Measurements from ENCODE around the gene CDKAL1. TPM values are rescaled to one million over a fixed set of nuclear protein-coding genes. Genes with fewer than 3 reads are reported as not detected.
"Not testable (repeated sequence)": the region's sequence is repeated elsewhere in the genome, so short reads cannot be mapped to it uniquely, and the experiment has no call there.

CDKAL1 gene
- total RNA-seq, 2 experiments from 2014 or later: 22.1 to 23.4 TPM

- H3K27me3 Mint-ChIP-seq: no peaks in the 10 kb centered on the region
- CTCF ChIA-PET: interaction anchor here (0.8 to 2.9 kb wide), 3 partner anchors 9 to 13 kb away, joined by 3 to 12 read pairs (median 3); no protein-coding TSS in a partner anchor
- intact Hi-C loops (cut with DNase I, micrococcal nuclease): no loop called here
- no peak for ATAC-seq
- H3K4me3 Mint-ChIP-seq: no peak overlapping the region
- H3K4me1 Mint-ChIP-seq: peaks cover 22% of the 10 kb centered on the region
- peaks cover 12% of the 10 kb centered on the region for H3K36me3 Mint-ChIP-seq (ENCODE audit: low read depth)
- POLR2A ChIA-PET: interaction anchor here (0.7 kb wide), 1 partner anchor 56 kb away, joined by 4 read pairs; no protein-coding TSS in a partner anchor
- no peaks in the 10 kb centered on the region for H3K9me3 Mint-ChIP-seq (ENCODE audit: low read depth)
- no peak for DNase-seq
- H3K27ac Mint-ChIP-seq: no peak overlapping the region
These were observed 40.1 kb downstream of the CDKAL1 start for GRCh38 chr6:20574355-20574754.

GRCh38 chr6:20575125-20575524 lies 40.9 kb downstream of the CDKAL1 start:
- peaks cover 27% of the 10 kb centered on the region for H3K4me1 Mint-ChIP-seq
- H3K4me3 Mint-ChIP-seq: no peak overlapping the region
- H3K27me3 Mint-ChIP-seq: no peaks in the 10 kb centered on the region
- POLR2A ChIA-PET: interaction anchor here (0.7 kb wide), 1 partner anchor 56 kb away, joined by 4 read pairs; no protein-coding TSS in a partner anchor
- DNase-seq (no peak), ATAC-seq (no peak)
- no peak overlapping the region for H3K27ac Mint-ChIP-seq
- no peaks in the 10 kb centered on the region for H3K9me3 Mint-ChIP-seq (ENCODE audit: low read depth)
- intact Hi-C loops (cut with DNase I, micrococcal nuclease): no loop called here
- peaks cover 17% of the 10 kb centered on the region for H3K36me3 Mint-ChIP-seq (ENCODE audit: low read depth)
- CTCF ChIA-PET: interaction anchor here (2.9 kb wide), 1 partner anchor 11 kb away, joined by 12 read pairs; no protein-coding TSS in a partner anchor

- Mint-ChIP-seq H3K4me3 (no peak overlapping the region), H3K36me3 (ENCODE audit: low read depth) (peaks cover 19% of the 10 kb centered on the region), H3K27ac (no peak overlapping the region), H3K9me3 (ENCODE audit: low read depth) (no peaks in the 10 kb centered on the region), H3K27me3 (no peaks in the 10 kb centered on the region), H3K4me1 (peaks cover 30% of the 10 kb centered on the region)
- ChIA-PET POLR2A (no interaction called here), CTCF (interaction anchor here (2.9 kb wide), 1 partner anchor 11 kb away, joined by 12 read pairs; no protein-coding TSS in a partner anchor)
- no peak for DNase-seq
- intact Hi-C loops (cut with DNase I, micrococcal nuclease): no loop called here
- no peak for ATAC-seq
These were observed 41.6 kb downstream of the CDKAL1 start for GRCh38 chr6:20575704-20576451.

GRCh38 chr6:20577173-20577688 lies 43.0 kb downstream of the CDKAL1 start:
- CTCF ChIA-PET: no interaction called here
- intact Hi-C loops (cut with DNase I, micrococcal nuclease): no loop called here
- Mint-ChIP-seq H3K4me3 (no peak overlapping the region), H3K27me3 (no peaks in the 10 kb centered on the region), H3K27ac (no peak overlapping the region), H3K9me3 (ENCODE audit: low read depth) (no peaks in the 10 kb centered on the region), H3K36me3 (ENCODE audit: low read depth) (peaks cover 21% of the 10 kb centered on the region), H3K4me1 (peaks cover 32% of the 10 kb centered on the region)
- DNase-seq: no peak
- peak; percentile 33 for ATAC-seq
- POLR2A ChIA-PET: no interaction called here

- DNase-seq (no peak), ATAC-seq (no peak)
- Mint-ChIP-seq H3K36me3 (ENCODE audit: low read depth) (peaks cover 30% of the 10 kb centered on the region), H3K27me3 (no peaks in the 10 kb centered on the region), H3K27ac (no peak overlapping the region), H3K4me3 (no peak overlapping the region), H3K4me1 (peaks cover 37% of the 10 kb centered on the region), H3K9me3 (ENCODE audit: low read depth) (no peaks in the 10 kb centered on the region)
- POLR2A ChIA-PET: no interaction called here
- intact Hi-C loops (cut with DNase I, micrococcal nuclease): loop anchor here in 1 of 2 experiments (5.0 kb wide), 1 partner anchor 336 kb away; no protein-coding TSS in a partner anchor
- CTCF ChIA-PET: no interaction called here
These were observed 46.8 kb downstream of the CDKAL1 start for GRCh38 chr6:20581070-20581469.

- ATAC-seq (peak; percentile 86), DNase-seq (no peak)
- no peak overlapping the region for H3K27ac Mint-ChIP-seq
- no peaks in the 10 kb centered on the region for H3K9me3 Mint-ChIP-seq (ENCODE audit: low read depth)
- peaks cover 28% of the 10 kb centered on the region for H3K36me3 Mint-ChIP-seq (ENCODE audit: low read depth)
- intact Hi-C loops (cut with DNase I, micrococcal nuclease): loop anchor here (1.0 to 5.0 kb wide), 4 partner anchors 16 to 334 kb away; no protein-coding TSS in a partner anchor
- no peaks in the 10 kb centered on the region for H3K27me3 Mint-ChIP-seq
- no peak overlapping the region for H3K4me3 Mint-ChIP-seq
- POLR2A ChIA-PET: no interaction called here
- CTCF ChIA-PET: no interaction called here
- H3K4me1 Mint-ChIP-seq: peaks cover 26% of the 10 kb centered on the region
These were observed 48.6 kb downstream of the CDKAL1 start for GRCh38 chr6:20582586-20583443.

- no peaks in the 10 kb centered on the region for H3K9me3 Mint-ChIP-seq (ENCODE audit: low read depth)
- H3K4me1 Mint-ChIP-seq: peaks cover 32% of the 10 kb centered on the region
- DNase-seq (no peak), ATAC-seq (no peak)
- peaks cover 25% of the 10 kb centered on the region for H3K36me3 Mint-ChIP-seq (ENCODE audit: low read depth)
- no peaks in the 10 kb centered on the region for H3K27me3 Mint-ChIP-seq
- intact Hi-C loops (cut with DNase I, micrococcal nuclease): loop anchor here (1.0 to 5.0 kb wide), 4 partner anchors 16 to 334 kb away; no protein-coding TSS in a partner anchor
- POLR2A ChIA-PET: no interaction called here
- no peak overlapping the region for H3K4me3 Mint-ChIP-seq
- CTCF ChIA-PET: interaction anchor here (0.7 kb wide), 1 partner anchor 10 kb away, joined by 3 read pairs; no protein-coding TSS in a partner anchor
- H3K27ac Mint-ChIP-seq: no peak overlapping the region
These were observed 49.2 kb downstream of the CDKAL1 start for GRCh38 chr6:20583444-20583800.

GRCh38 chr6:20584100-20584731 lies 50.0 kb downstream of the CDKAL1 start:
- intact Hi-C loops (cut with DNase I, micrococcal nuclease): loop anchor here in 1 of 2 experiments (5.0 kb wide), 1 partner anchor 333 kb away; no protein-coding TSS in a partner anchor
- peaks cover 35% of the 10 kb centered on the region for H3K4me1 Mint-ChIP-seq
- H3K27ac Mint-ChIP-seq: no peak overlapping the region
- ATAC-seq: peak; percentile 9
- peaks cover 22% of the 10 kb centered on the region for H3K36me3 Mint-ChIP-seq (ENCODE audit: low read depth)
- H3K27me3 Mint-ChIP-seq: no peaks in the 10 kb centered on the region
- no peak for DNase-seq
- no peaks in the 10 kb centered on the region for H3K9me3 Mint-ChIP-seq (ENCODE audit: low read depth)
- no peak overlapping the region for H3K4me3 Mint-ChIP-seq
- CTCF ChIA-PET: interaction anchor here (0.7 kb wide), 1 partner anchor 10 kb away, joined by 3 read pairs; no protein-coding TSS in a partner anchor
- POLR2A ChIA-PET: no interaction called here

GRCh38 chr6:20589266-20589665 lies 55.0 kb downstream of the CDKAL1 start:
- Mint-ChIP-seq H3K36me3 (ENCODE audit: low read depth) (peaks cover 43% of the 10 kb centered on the region), H3K27me3 (no peaks in the 10 kb centered on the region), H3K4me1 (peaks cover 19% of the 10 kb centered on the region), H3K9me3 (ENCODE audit: low read depth) (peaks cover 8% of the 10 kb centered on the region), H3K27ac (no peak overlapping the region), H3K4me3 (no peak overlapping the region)
- intact Hi-C loops (cut with DNase I, micrococcal nuclease): no loop called here
- ChIA-PET POLR2A (interaction anchor here (0.7 kb wide), 1 partner anchor 434 kb away, joined by 3 read pairs; no protein-coding TSS in a partner anchor), CTCF (interaction anchor here (0.7 kb wide), 2 partner anchors 9 to 185 kb away, joined by 3 read pairs; no protein-coding TSS in a partner anchor)
- ATAC-seq (no peak), DNase-seq (no peak)

GRCh38 chr6:20590476-20590875 lies 56.2 kb downstream of the CDKAL1 start:
- Mint-ChIP-seq H3K9me3 (ENCODE audit: low read depth) (peaks cover 11% of the 10 kb centered on the region), H3K36me3 (ENCODE audit: low read depth) (peaks cover 49% of the 10 kb centered on the region), H3K4me1 (peaks cover 20% of the 10 kb centered on the region)
- DNase-seq; CTCF ChIA-PET; H3K4me3 Mint-ChIP-seq; H3K27ac Mint-ChIP-seq; intact Hi-C loops (cut with DNase I, micrococcal nuclease); POLR2A ChIA-PET; ATAC-seq; H3K27me3 Mint-ChIP-seq: not testable (repeated sequence)
